ENCODE measurements around the gene SELPLG.

Gene SELPLG

GRCh38 chr12:108642269-108642870 is 8.7 kb upstream of the SELPLG start:
- H3K27ac ChIP-seq: peak overlapping the region; percentile 9 to 35
- no peak for TF ChIP-seq CTCF (IDR thresholded peaks at IDR 0.05)
- no peak overlapping the region for H3K4me3 ChIP-seq
- DNase-seq (ENCODE audit: low spot score): no peak

- Histone ChIP-seq H3K27ac (peak overlapping the region; percentile 9 to 35), H3K4me3 (no peak overlapping the region)
- no peak for TF ChIP-seq CTCF (IDR thresholded peaks at IDR 0.05)
- peak; percentile 72 for DNase-seq (ENCODE audit: low spot score)
Observed at GRCh38 chr12:108641446-108642268, 8.0 kb upstream of the SELPLG start.

- no peak for TF ChIP-seq CTCF (IDR thresholded peaks at IDR 0.05)
- no peak overlapping the region for H3K4me3 ChIP-seq
- peak overlapping the region in 1 of 2 donors; percentile 35 for H3K27ac ChIP-seq
- peak; percentile 69 for DNase-seq (ENCODE audit: low spot score)
Observed at GRCh38 chr12:108640802-108641445, 7.2 kb upstream of the SELPLG start.

GRCh38 chr12:108638997-108639822 is 5.5 kb upstream of the SELPLG start:
- peak overlapping the region; percentile 6 to 37 for H3K27ac ChIP-seq
- TF ChIP-seq CTCF (IDR thresholded peaks at IDR 0.05): no peak
- no peak overlapping the region for H3K4me3 ChIP-seq
- peak; percentile 67 for DNase-seq (ENCODE audit: low spot score)

GRCh38 chr12:108638141-108638827 is 4.6 kb upstream of the SELPLG start:
- no peak for TF ChIP-seq CTCF (IDR thresholded peaks at IDR 0.05)
- H3K4me3 ChIP-seq: peak overlapping the region; percentile 59
- DNase-seq (ENCODE audit: low spot score): peak; percentile 75
- H3K27ac ChIP-seq: peak overlapping the region; percentile 6 to 37

Data from coronary artery (tissue), 2 donors.